HG02840 (cell line): ENCODE data around the gene FOXO6.

Experiments
- ATAC-seq: cut with Tn5 transposase; IDR thresholded peaks from one replicate; pipeline ENCODE4 v1.9.1; 2021; ENCODE audit warnings: mild to moderate bottlenecking, moderate library complexity, moderate number of reproducible peaks; ENCODE audit not compliant: unreplicated experiment, low FRiP score

FOXO6 gene

GRCh38 chr1:41360786-41361494, at the start of gene FOXO6:
TSS of gene FOXO6 (plus strand) at chr1:41361434.
- peak; percentile 90 for ATAC-seq

- no peak for ATAC-seq
Measured at GRCh38 chr1:41312991-41313645, 48.1 kb upstream of the FOXO6 start.

GRCh38 chr1:41313661-41314131, 47.5 kb upstream of the FOXO6 start:
- ATAC-seq: no peak

GRCh38 chr1:41314376-41315145, 46.7 kb upstream of the FOXO6 start:
- no peak for ATAC-seq

- ATAC-seq: no peak
Measured at GRCh38 chr1:41315146-41315822, 46.0 kb upstream of the FOXO6 start.

- no peak for ATAC-seq
Measured at GRCh38 chr1:41315871-41316270, 45.4 kb upstream of the FOXO6 start.

GRCh38 chr1:41317361-41317760, 43.9 kb upstream of the FOXO6 start:
- ATAC-seq: no peak

GRCh38 chr1:41318135-41318534, 43.1 kb upstream of the FOXO6 start:
- ATAC-seq: no peak

GRCh38 chr1:41319106-41319755, 42.0 kb upstream of the FOXO6 start:
- ATAC-seq: no peak

- no peak for ATAC-seq
Measured at GRCh38 chr1:41319807-41320711, 41.2 kb upstream of the FOXO6 start.

- ATAC-seq: no peak
Measured at GRCh38 chr1:41320895-41321676, 40.1 kb upstream of the FOXO6 start.

- no peak for ATAC-seq
Measured at GRCh38 chr1:41322101-41322661, 39.1 kb upstream of the FOXO6 start.

GRCh38 chr1:41322835-41323234, 38.4 kb upstream of the FOXO6 start:
- ATAC-seq: no peak

GRCh38 chr1:41323243-41323642, 38.0 kb upstream of the FOXO6 start:
- no peak for ATAC-seq

- ATAC-seq: no peak
Measured at GRCh38 chr1:41325801-41326200, 35.4 kb upstream of the FOXO6 start.

GRCh38 chr1:41327383-41327999, 33.7 kb upstream of the FOXO6 start:
- ATAC-seq: no peak

- no peak for ATAC-seq
Measured at GRCh38 chr1:41328001-41328615, 33.1 kb upstream of the FOXO6 start.
